Endothelial cell of umbilical vein (primary cell): ENCODE results near the gene ZBTB17. TPM values are rescaled to one million over a fixed set of nuclear protein-coding genes. Genes with fewer than 3 reads are reported as not detected.

Experiments used
- BruUV-seq: library from RNA; stranded (reverse); fragments of 400-500 nt; replicated peaks from 2 replicates; lab custom pipeline; 2021; lab: Mats Ljungman, UMichigan
- CTCF ChIA-PET: fragments of 300-600, 350-600 bp; sonication (Branson Sonifier 250); formaldehyde crosslinking; loops from one replicate; lab custom pipeline; 2021; ENCODE audit warnings: antibody characterized with exemption, inconsistent platforms; lab: Charles Lee
- POLR2A ChIA-PET: fragments of 300-600, 350-600 bp; sonication (Branson Sonifier 250); formaldehyde crosslinking; loops from one replicate; lab custom pipeline; 2021; ENCODE audit warnings: antibody characterized with exemption, inconsistent platforms; lab: Charles Lee
- DNase-seq: peaks from one replicate; pipeline ENCODE4 v3.0.0-alpha.2; 2011; ENCODE audit warnings: low read depth, low spot score
- FAIRE-seq: peaks from 2 replicates; lab custom pipeline; 2011; peaks lifted over from hg19 to GRCh38; lab: Jason Lieb, UNC
- H2AFZ ChIP-seq: 2 replicates; pipeline ENCODE4 v1.6.0; 2012; ENCODE audit warnings: low read depth, low read length, control low read depth, inconsistent platforms
- H3K27ac ChIP-seq: 2 replicates; pipeline ENCODE4 v1.5.1; 2011; ENCODE audit warnings: low read depth, mild to moderate bottlenecking, control low read depth, low read length, moderate library complexity; ENCODE audit not compliant: insufficient read depth
- H3K27me3 ChIP-seq, 2 experiments: 2 replicates each; pipeline versions ENCODE4 v1.6.0 to v1.6.1; 2011; ENCODE audit warnings: low read length in 2 of 2, mixed read lengths in 1 of 2; ENCODE audit not compliant: control insufficient read depth in 2 of 2, insufficient read depth in 2 of 2
- H3K36me3 ChIP-seq, 2 experiments: 2 replicates in 1 of 2; 3 replicates in 1 of 2; pipeline ENCODE4 v1.5.1; 2011; ENCODE audit warnings: low read length in 2 of 2, mild to moderate bottlenecking in 1 of 2, moderate library complexity in 1 of 2; ENCODE audit not compliant: control insufficient read depth in 2 of 2, insufficient read depth in 2 of 2; ENCODE audit errors: extremely low read depth in 1 of 2
- H3K4me1 ChIP-seq: 3 replicates; pipeline ENCODE4 v1.5.1; 2011; ENCODE audit warnings: mild to moderate bottlenecking, low read length; ENCODE audit not compliant: control insufficient read depth, insufficient read depth; ENCODE audit errors: extremely low read depth
- H3K4me2 ChIP-seq: 2 replicates; pipeline ENCODE4 v1.6.1; 2011; ENCODE audit warnings: low read length, control low read depth, mixed read lengths; ENCODE audit not compliant: insufficient read depth
- H3K4me3 ChIP-seq, 3 experiments: fragments of 200-600 bp in 1 of 3; sonication (generic), shearing (Covaris generic) in 1 of 3; replicated peaks in 1 of 3; 2 replicates each; pipeline ENCODE4 v1.5.1; 2011 to 2016; ENCODE audit warnings: control low read depth in 3 of 3, low read length in 3 of 3, mild to moderate bottlenecking in 2 of 3, inconsistent platforms in 1 of 3, low read depth in 1 of 3, moderate library complexity in 1 of 3; ENCODE audit not compliant: insufficient read depth in 1 of 3
- H3K79me2 ChIP-seq: 2 replicates; pipeline ENCODE4 v1.6.0; 2012; ENCODE audit warnings: low read length, inconsistent platforms; ENCODE audit not compliant: control insufficient read depth, insufficient read depth
- H3K9ac ChIP-seq: replicated peaks from 2 replicates; pipeline ENCODE3; 2011; ENCODE audit warnings: low read length, control low read depth; ENCODE audit not compliant: insufficient read depth; ENCODE audit errors: extremely low read depth
- H3K9me1 ChIP-seq: replicated peaks from 3 replicates; pipeline ENCODE4 v1.6.0; 2011; ENCODE audit warnings: mild to moderate bottlenecking, low read length; ENCODE audit not compliant: control insufficient read depth, insufficient read depth; ENCODE audit errors: extremely low read depth
- H3K9me3 ChIP-seq: replicated peaks from 2 replicates; pipeline ENCODE4 v1.5.1; 2012; ENCODE audit warnings: low read length, inconsistent platforms; ENCODE audit not compliant: control insufficient read depth, insufficient read depth
- H4K20me1 ChIP-seq: replicated peaks from 2 replicates; pipeline ENCODE3; 2011; ENCODE audit warnings: mild to moderate bottlenecking, low read length; ENCODE audit not compliant: control insufficient read depth, insufficient read depth; ENCODE audit errors: extremely low read depth
- CTCF ChIP-seq, 2 donors: IDR thresholded peaks; 1 replicate in 1 of 2; 2 replicates in 1 of 2; pipeline ENCODE4 v1.5.1; 2011; ENCODE audit warnings: low read length in 2 of 2, mild to moderate bottlenecking in 2 of 2, moderate library complexity in 2 of 2, control low read depth in 1 of 2, inconsistent platforms in 1 of 2, low read depth in 1 of 2; ENCODE audit not compliant: insufficient read depth in 1 of 2; ENCODE audit errors: extremely low read depth in 1 of 2
- EZH2 ChIP-seq: IDR thresholded peaks from 2 replicates; pipeline ENCODE4 v1.6.1; 2012; ENCODE audit warnings: borderline replicate concordance, low read depth, mild to moderate bottlenecking, moderate library complexity, low read length, inconsistent platforms; ENCODE audit not compliant: severe bottlenecking
- FOS ChIP-seq: IDR thresholded peaks from 2 replicates; pipeline ENCODE4 v1.6.1; 2011; ENCODE audit warnings: mild to moderate bottlenecking, low read length, moderate library complexity, borderline replicate concordance; ENCODE audit not compliant: insufficient read depth
- GATA2 ChIP-seq: IDR thresholded peaks from 2 replicates; pipeline ENCODE4 v1.7.0; 2011; ENCODE audit warnings: low read depth, mild to moderate bottlenecking, moderate library complexity, mixed read lengths, low read length; ENCODE audit not compliant: insufficient read length, insufficient read depth
- JUN ChIP-seq: IDR thresholded peaks from 2 replicates; pipeline ENCODE4 v1.6.1; 2011; ENCODE audit warnings: borderline replicate concordance, low read depth; ENCODE audit not compliant: insufficient read length, insufficient read depth
- MAX ChIP-seq: IDR thresholded peaks from 2 replicates; pipeline ENCODE4 v1.6.1; 2011; ENCODE audit not compliant: insufficient read depth, insufficient read length
- MYC ChIP-seq: IDR thresholded peaks from one replicate; pipeline ENCODE4 v1.6.1; 2011; ENCODE audit warnings: mild to moderate bottlenecking, low read depth, low read length
- POLR2A ChIP-seq: IDR thresholded peaks from 2 replicates; pipeline ENCODE4 v1.6.1; 2012; ENCODE audit warnings: low read depth, mild to moderate bottlenecking, control low read depth, low read length
- POLR2AphosphoS5 ChIP-seq: IDR thresholded peaks from 2 replicates; pipeline ENCODE4 v1.6.1; 2012; ENCODE audit warnings: low read depth, mild to moderate bottlenecking, control low read depth, low read length, moderate library complexity; ENCODE audit not compliant: insufficient read depth
- dilution Hi-C: fragments of 300-500 bp; cut with MboI; formaldehyde crosslinking; loops from one replicate; pipeline ENCODE4 v1.15.0; 2019; ENCODE audit warnings: low sequenced_read_pairs; ENCODE audit not compliant: extremely low pct_ligation_motif_present
- intact Hi-C: fragments of 100-400 bp; cut with micrococcal nuclease; formaldehyde crosslinking; loops from one replicate; pipeline ENCODE4 v1.10.0; 2022
- polyA plus RNA-seq, 4 experiments: library from polyadenylated mRNA; depleted of rRNA in 3 of 4; stranded (reverse) in 3 of 4; unstranded in 1 of 4; fragments of >200 nt; gene quantifications; 2 replicates each; pipeline versions ENCODE4 v1.2.1 to v1.2.3, GENCODE V29; 2011 to 2012; ENCODE audit warnings: missing spikeins in 1 of 4
- total RNA-seq: library from RNA; stranded (reverse); gene quantifications from 2 replicates; pipeline ENCODE4 v1.2.3, GENCODE V29; 2021

The ZBTB17 gene
- total and polyA plus RNA-seq, 2 donors (not counting 3 experiments of a cell fraction or from before 2014, with no cell fraction given) = 43.9 to 72.7 TPM

- no peaks in the 10 kb centered on the region for H3K9me3 ChIP-seq
- TF ChIP-seq MYC = no peak
- no peak for TF ChIP-seq CTCF (IDR thresholded peaks at IDR 0.05; ENCODE audit: extremely low read depth in 1 of 2, insufficient read depth in 1 of 2, low read depth in 1 of 2, low read length in 2 of 2)
- TF ChIP-seq GATA2 = no peak
- TF ChIP-seq JUN = no peak
- no peak for TF ChIP-seq FOS
- no peak for TF ChIP-seq MAX
- TF ChIP-seq POLR2AphosphoS5 = no peak
- TF ChIP-seq EZH2 = no peak
- no peak for TF ChIP-seq POLR2A
- H3K36me3 ChIP-seq = no peaks in the 10 kb centered on the region
- CTCF ChIA-PET = interaction anchor here (0.6 to 3.9 kb wide), 8 partner anchors 10 to 216 kb away, joined by 3 to 25 read pairs (median 6); partner anchors contain the start of gene FAM131C
- no peaks in the 10 kb centered on the region for H3K9me1 ChIP-seq
- FAIRE-seq = no peak
- H3K4me2 ChIP-seq = no peak overlapping the region
- H3K9ac ChIP-seq = no peak overlapping the region
- dilution Hi-C loops (no loop called here), intact Hi-C loops (no loop called here)
- no peaks in the 10 kb centered on the region for H3K79me2 ChIP-seq
- DNase-seq = no peak
- no TSS peak for BruUV-seq
- H4K20me1 ChIP-seq = no peaks in the 10 kb centered on the region
- POLR2A ChIA-PET = no interaction called here
- no peak overlapping the region for H3K27ac ChIP-seq
- peaks cover 4% of the 10 kb centered on the region for H3K4me1 ChIP-seq
- no peaks in the 10 kb centered on the region for H3K27me3 ChIP-seq
- no peak overlapping the region for H2AFZ ChIP-seq
- H3K4me3 ChIP-seq = no peak overlapping the region
These were observed 31.9 kb upstream of the ZBTB17 start for GRCh38 chr1:16007671-16008341.
